A549 (cell line): Measurements from ENCODE around the gene TCF7L1. TPM values are rescaled to one million over a fixed set of nuclear protein-coding genes. Genes with fewer than 3 reads are reported as not detected.

Experiments used
- ATAC-seq, 2 experiments: fragments of 200-7000 bp in 1 of 2; fragments of >200 bp in 1 of 2; cut with Nextera tagmentation in 1 of 2; cut with Tn5 transposase in 1 of 2; 3 replicates each; pipeline versions ENCODE4 v1.8.0 to v1.9.1; 2018 to 2020; ENCODE audit warnings: mild to moderate bottlenecking in 1 of 2, moderate library complexity in 1 of 2
- CTCF ChIA-PET: fragments of 300-600 bp; sonication (Branson Sonifier 250); formaldehyde crosslinking; extraction: SDS; loops from one replicate; lab custom pipeline; 2021; ENCODE audit warnings: antibody characterized with exemption, inconsistent platforms; lab: Yijun Ruan, JAX
- POLR2A ChIA-PET: fragments of 350-600 bp; formaldehyde crosslinking; extraction: SDS; loops from one replicate; lab custom pipeline; 2021; ENCODE audit warnings: antibody characterized with exemption, inconsistent platforms; lab: Yijun Ruan, JAX
- DNase-seq, 2 experiments: peaks; one replicate each; pipeline versions ENCODE4 v3.0.0 to v3.0.0-alpha.2; 2011 to 2016; ENCODE audit warnings: low read depth in 1 of 2, low spot score in 1 of 2
- FAIRE-seq: peaks from 2 replicates; lab custom pipeline; 2011; peaks lifted over from hg19 to GRCh38; lab: Jason Lieb, UNC
- H3K27ac ChIP-seq, 2 experiments: fragments of >200 bp; sonication (Bioruptor Twin); formaldehyde crosslinking; 3 replicates each; pipeline ENCODE4 v1.5.1; 2016 to 2017
- H3K4me1 ChIP-seq: fragments of >200 bp; sonication (Bioruptor Twin); formaldehyde crosslinking; 3 replicates; pipeline ENCODE4 v1.6.1; 2016
- H3K4me2 ChIP-seq: fragments of >200 bp; sonication (Bioruptor Twin); formaldehyde crosslinking; 3 replicates; pipeline ENCODE4 v1.6.1; 2016
- H3K4me3 ChIP-seq: fragments of >200 bp; sonication (Bioruptor Twin); formaldehyde crosslinking; 3 replicates; pipeline ENCODE4 v1.5.1; 2016
- H3K9me3 ChIP-seq: fragments of >200 bp; sonication (Bioruptor Twin); formaldehyde crosslinking; 3 replicates; pipeline ENCODE4 v1.6.1; 2016
- ATOH8 ChIP-seq: fragments of 250-450 bp; sonication (Bioruptor Pico); IDR thresholded peaks from 2 replicates; pipeline ENCODE4 v1.5.0; 2020; ENCODE audit warnings: low read depth, mild to moderate bottlenecking, moderate library complexity
- BHLHE40 ChIP-seq: IDR thresholded peaks from 2 replicates; pipeline ENCODE4 v1.6.1; 2012; ENCODE audit warnings: low read depth, low read length, inconsistent platforms
- CHD4 ChIP-seq: fragments of 200-600 bp; sonication (generic); IDR thresholded peaks from 2 replicates; pipeline ENCODE4 v1.6.1; 2016; ENCODE audit warnings: antibody characterized with exemption, mild to moderate bottlenecking, borderline replicate concordance
- EHMT2 ChIP-seq: fragments of 200-600 bp; sonication (generic); IDR thresholded peaks from 2 replicates; pipeline ENCODE4 v1.6.1; 2016; ENCODE audit warnings: antibody characterized with exemption, low read depth, mild to moderate bottlenecking, moderate library complexity
- EP300 ChIP-seq, 2 experiments: fragments of >200 bp; sonication (Bioruptor Twin); formaldehyde crosslinking; IDR thresholded peaks; 2 replicates in 1 of 2; 3 replicates in 1 of 2; pipeline ENCODE4 v1.6.1; 2016 to 2017
- FOSL2 ChIP-seq, 2 experiments: fragments of 450-650 bp in 1 of 2; fragments of >200 bp in 1 of 2; sonication (Bioruptor Twin) in 1 of 2; formaldehyde crosslinking; IDR thresholded peaks; 2 replicates each; pipeline versions ENCODE4 v1.5.0 to v1.6.1; 2016 to 2020; ENCODE audit warnings: mild to moderate bottlenecking in 1 of 2, moderate library complexity in 1 of 2
- HOXB13 ChIP-seq: fragments of 250-450 bp; sonication (Bioruptor Pico); IDR thresholded peaks from 2 replicates; pipeline ENCODE4 v1.5.0; 2020; ENCODE audit warnings: low read depth, mild to moderate bottlenecking, moderate library complexity
- KDM1A ChIP-seq: fragments of 200-600 bp; sonication (generic); IDR thresholded peaks from 2 replicates; pipeline ENCODE4 v1.6.1; 2016; ENCODE audit warnings: low read depth, mild to moderate bottlenecking
- KDM5A ChIP-seq: fragments of 200-600 bp; sonication (generic); IDR thresholded peaks from 2 replicates; pipeline ENCODE4 v1.6.1; 2016; ENCODE audit warnings: antibody characterized with exemption, mild to moderate bottlenecking
- MAFK ChIP-seq: fragments of 450-650 bp; IDR thresholded peaks from 2 replicates; pipeline ENCODE4 v1.6.1; 2014; ENCODE audit not compliant: partially characterized antibody
- MAZ ChIP-seq: fragments of 150-350 bp; IDR thresholded peaks from 2 replicates; pipeline ENCODE4 v1.6.1; 2014; ENCODE audit warnings: antibody characterized with exemption, low read depth, low read length, borderline replicate concordance
- PBX3 ChIP-seq: IDR thresholded peaks from 2 replicates; pipeline ENCODE4 v1.6.1; 2012
- RAD21 ChIP-seq, 2 experiments: fragments of >200 bp in 1 of 2; sonication (Bioruptor Twin) in 1 of 2; formaldehyde crosslinking in 1 of 2; IDR thresholded peaks in 1 of 2; conservative IDR thresholded peaks in 1 of 2; 2 replicates in 1 of 2; 3 replicates in 1 of 2; pipeline ENCODE4 v1.6.1; 2012 to 2018; ENCODE audit warnings: inconsistent platforms in 1 of 2
- RCOR1 ChIP-seq: fragments of 150-350 bp; IDR thresholded peaks from 2 replicates; pipeline ENCODE4 v1.6.1; 2014; ENCODE audit warnings: antibody characterized with exemption, low read length, low read depth
- REST ChIP-seq: fragments of 200-600 bp; sonication (generic); IDR thresholded peaks from 2 replicates; pipeline ENCODE4 v1.6.1; 2016; ENCODE audit warnings: antibody characterized with exemption, mild to moderate bottlenecking, moderate library complexity
- RNF2 ChIP-seq: fragments of 200-600 bp; sonication (generic); IDR thresholded peaks from 2 replicates; pipeline ENCODE4 v1.6.1; 2016; ENCODE audit warnings: low read depth, mild to moderate bottlenecking, antibody characterized with exemption, moderate library complexity, borderline replicate concordance
- SMC3 ChIP-seq: fragments of >200 bp; sonication (Bioruptor Twin); formaldehyde crosslinking; IDR thresholded peaks from 3 replicates; pipeline ENCODE4 v1.6.1; 2018; ENCODE audit warnings: inconsistent platforms
- SREBF2 ChIP-seq: fragments of 450-650 bp; IDR thresholded peaks from 2 replicates; pipeline ENCODE4 v1.6.1; 2014; ENCODE audit warnings: mild to moderate bottlenecking, moderate library complexity
- USF2 ChIP-seq: fragments of 450-650 bp; IDR thresholded peaks from 2 replicates; pipeline ENCODE4 v1.6.1; 2014; ENCODE audit warnings: antibody characterized with exemption
- ZC3H11A ChIP-seq: fragments of 450-650 bp; IDR thresholded peaks from 2 replicates; pipeline ENCODE4 v1.6.1; 2014; ENCODE audit warnings: antibody characterized with exemption, mild to moderate bottlenecking
- ZSCAN20 ChIP-seq: fragments of 250-450 bp; sonication (Bioruptor Pico); IDR thresholded peaks from 2 replicates; pipeline ENCODE4 v1.8.0; 2022; ENCODE audit warnings: mild to moderate bottlenecking, moderate library complexity
- WGBS: methylation state at CpG from one replicate; pipeline ENCODE4 v1.1.6; 2017; ENCODE audit errors: missing lambda C conversion rate; 5-methylcytosine and 5-hydroxymethylcytosine counted together
- polyA plus RNA-seq, 4 experiments: library from polyadenylated mRNA; depleted of rRNA in 3 of 4; stranded (reverse); fragments of >200 nt; fragmentation: RNase III in 1 of 4; extraction: RNeasy Plus Mini Kit Qiagen cat#74134 plus additional on column Dnase treatment in 1 of 4; gene quantifications; 2 replicates in 3 of 4; 3 replicates in 1 of 4; pipeline ENCODE4 v1.2.3, GENCODE V29; 2011 to 2017
- TF ChIP-seq, protein P1 (sequence below): IDR thresholded peaks from 2 replicates; pipeline ENCODE4 v1.6.1; 2012; ENCODE audit warnings: low read depth, borderline replicate concordance
- TF ChIP-seq, protein P2 (sequence below): IDR thresholded peaks from 2 replicates; pipeline ENCODE4 v1.6.1; 2012
- TF ChIP-seq, protein P3 (sequence below): fragments of 250-450 bp; sonication (Bioruptor Pico); IDR thresholded peaks from 2 replicates; pipeline ENCODE4 v1.5.0; 2021; ENCODE audit warnings: mild to moderate bottlenecking, moderate library complexity, borderline replicate concordance

Gene TCF7L1
- polyA plus RNA-seq, 2 of the 4 experiments (the other 2 are of a cell fraction): 0.68 to 4.4 TPM

DNA sequence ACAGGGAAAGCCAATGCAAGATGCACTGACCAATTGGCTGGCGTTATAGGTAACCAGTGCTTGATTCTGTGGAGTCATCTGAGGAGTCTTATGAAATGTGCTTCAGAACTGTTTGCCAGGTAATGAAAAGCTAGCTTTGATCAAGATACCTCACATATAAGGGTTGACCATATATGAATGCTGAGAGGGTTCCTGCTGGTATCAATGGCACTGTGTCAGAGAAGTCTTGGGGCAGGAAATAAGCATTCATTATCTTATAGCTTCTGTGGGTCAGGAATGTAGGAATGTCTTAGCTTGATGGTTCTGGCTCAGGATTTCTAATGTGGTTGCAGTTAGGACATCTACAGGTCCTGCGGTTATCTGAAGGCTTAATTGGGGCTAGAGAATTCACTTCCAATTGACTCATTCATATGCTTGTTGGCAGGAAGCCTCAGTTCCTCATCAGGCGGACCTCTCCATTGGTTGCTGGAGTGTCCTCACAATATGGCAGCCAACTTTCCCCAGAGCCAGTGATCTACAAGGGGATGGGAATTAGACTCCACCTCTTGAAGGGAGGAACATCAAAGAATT, 22.1 kb upstream of the TCF7L1 start:
- Histone ChIP-seq H3K4me2 (no peak overlapping the region), H3K27ac (no peak overlapping the region), H3K4me3 (no peak overlapping the region), H3K9me3 (no peaks in the 10 kb centered on the region), H3K4me1 (peaks cover 5% of the 10 kb centered on the region; the same call in 1 of the 3 replicates)
- POLR2A ChIA-PET: no interaction called here
- CTCF ChIA-PET: interaction anchor here (1.1 to 3.2 kb wide), 4 partner anchors 22 to 189 kb away, joined by 5 to 16 read pairs (median 11); partner anchors contain the start of gene TCF7L1
- DNase-seq (no peak), ATAC-seq (no peak), FAIRE-seq (no peak)
- 44% methylated on average over 3 of the region's 3 CpGs for WGBS
- TF ChIP-seq, protein P1, sequence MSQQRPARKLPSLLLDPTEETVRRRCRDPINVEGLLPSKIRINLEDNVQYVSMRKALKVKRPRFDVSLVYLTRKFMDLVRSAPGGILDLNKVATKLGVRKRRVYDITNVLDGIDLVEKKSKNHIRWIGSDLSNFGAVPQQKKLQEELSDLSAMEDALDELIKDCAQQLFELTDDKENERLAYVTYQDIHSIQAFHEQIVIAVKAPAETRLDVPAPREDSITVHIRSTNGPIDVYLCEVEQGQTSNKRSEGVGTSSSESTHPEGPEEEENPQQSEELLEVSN: no peak
- TF ChIP-seq MAFK (no peak), KDM1A (no peak), RCOR1 (no peak), PBX3 (no peak), SMC3 (no peak), ZC3H11A (no peak), FOSL2 (IDR thresholded peaks at IDR 0.05) (no peak), FOSL2 (CRISPR knock-in tag; IDR thresholded peaks at IDR 0.05) (no peak), MAZ (no peak), REST (no peak), BHLHE40 (no peak), CHD4 (no peak), HOXB13 (CRISPR knock-in tag) (no peak), USF2 (no peak), ZSCAN20 (CRISPR knock-in tag) (no peak), EP300 (IDR thresholded peaks at IDR 0.05) (no peak)

- DNase-seq: no peak
- H3K27ac ChIP-seq: no peak overlapping the region
- peaks cover under 1% of the 10 kb centered on the region; the same call in 1 of the 3 replicates for H3K4me1 ChIP-seq
- no peak overlapping the region for H3K4me2 ChIP-seq
- ChIA-PET POLR2A (no interaction called here), CTCF (interaction anchor here (0.7 to 3.2 kb wide), 9 partner anchors 9 to 189 kb away, joined by 3 to 16 read pairs (median 5); partner anchors contain the start of gene TCF7L1)
- no peaks in the 10 kb centered on the region for H3K9me3 ChIP-seq
- no peak overlapping the region for H3K4me3 ChIP-seq
- WGBS: 40% methylated on average over 3 of the region's 3 CpGs
- no peak for FAIRE-seq
- peak in 1 of 2 experiments; percentile 49; a peak in 2 of 6 replicates for ATAC-seq
- TF ChIP-seq RCOR1 (no peak), RAD21 (conservative IDR thresholded peaks at IDR 0.05 in 1 of 2, IDR thresholded peaks at IDR 0.05 in 1 of 2) (no peak), SREBF2 (no peak), ATOH8 (no peak), RNF2 (no peak), KDM5A (no peak), EHMT2 (no peak)
- TF ChIP-seq, protein P2, sequence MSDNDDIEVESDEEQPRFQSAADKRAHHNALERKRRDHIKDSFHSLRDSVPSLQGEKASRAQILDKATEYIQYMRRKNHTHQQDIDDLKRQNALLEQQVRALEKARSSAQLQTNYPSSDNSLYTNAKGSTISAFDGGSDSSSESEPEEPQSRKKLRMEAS: no peak
- TF ChIP-seq, protein P3, sequence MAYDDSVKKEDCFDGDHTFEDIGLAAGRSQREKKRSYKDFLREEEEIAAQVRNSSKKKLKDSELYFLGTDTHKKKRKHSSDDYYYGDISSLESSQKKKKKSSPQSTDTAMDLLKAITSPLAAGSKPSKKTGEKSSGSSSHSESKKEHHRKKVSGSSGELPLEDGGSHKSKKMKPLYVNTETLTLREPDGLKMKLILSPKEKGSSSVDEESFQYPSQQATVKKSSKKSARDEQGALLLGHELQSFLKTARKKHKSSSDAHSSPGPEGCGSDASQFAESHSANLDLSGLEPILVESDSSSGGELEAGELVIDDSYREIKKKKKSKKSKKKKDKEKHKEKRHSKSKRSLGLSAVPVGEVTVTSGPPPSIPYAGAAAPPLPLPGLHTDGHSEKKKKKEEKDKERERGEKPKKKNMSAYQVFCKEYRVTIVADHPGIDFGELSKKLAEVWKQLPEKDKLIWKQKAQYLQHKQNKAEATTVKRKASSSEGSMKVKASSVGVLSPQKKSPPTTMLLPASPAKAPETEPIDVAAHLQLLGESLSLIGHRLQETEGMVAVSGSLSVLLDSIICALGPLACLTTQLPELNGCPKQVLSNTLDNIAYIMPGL (CRISPR knock-in tag): no peak
- TF ChIP-seq, protein P1: no peak
Measured at GRCh38 chr2:85111819-85112281, 21.3 kb upstream of the TCF7L1 start.
